ENCODE results near the gene ZBTB20. TPM values are rescaled to one million over a fixed set of nuclear protein-coding genes. Genes with fewer than 3 reads are reported as not detected.

The ZBTB20 gene
- total and polyA plus RNA-seq, 5 donors from 2014 or later: 10.1 to 58.2 (median 13.2) TPM

DNA sequence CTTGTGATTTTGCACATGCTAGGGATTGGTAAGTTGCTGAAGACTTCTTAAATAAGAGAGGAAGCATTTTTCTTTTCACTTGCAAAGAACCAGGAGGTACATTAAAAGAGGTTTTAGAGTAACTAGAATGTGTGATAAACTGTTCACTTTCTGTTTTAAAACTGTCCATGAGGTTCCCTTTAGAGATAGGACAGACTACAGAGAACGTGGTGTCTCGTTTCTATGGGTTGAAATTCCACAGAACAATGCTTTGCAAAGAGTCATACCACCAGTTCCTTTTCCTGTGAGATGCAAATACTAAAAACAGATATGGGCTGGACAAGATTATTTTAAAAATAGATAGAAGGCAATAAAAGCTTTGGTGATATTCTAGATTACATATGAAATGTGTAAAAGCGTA is 480.5 kb downstream of the ZBTB20 start:
- no peak for DNase-seq
- Histone ChIP-seq H3K27me3 (ENCODE audit: control insufficient read depth, insufficient read depth, low read length) (no peaks in the 10 kb centered on the region), H3K9me3 (ENCODE audit: control insufficient read depth in 2 of 2, low read length in 2 of 2) (peaks cover 0 to 2% of the 10 kb centered on the region in 2 experiments), H3K27ac (ENCODE audit: insufficient read depth, low read length, poor library complexity, severe bottlenecking) (no peak overlapping the region), H3K4me1 (ENCODE audit: control insufficient read depth, insufficient read depth, low read length, poor library complexity, severe bottlenecking) (no peaks in the 10 kb centered on the region), H3K36me3 (ENCODE audit: control insufficient read depth, insufficient read depth, low read length) (peaks cover 3% of the 10 kb centered on the region), H3K4me3 (ENCODE audit: low read depth, low read length) (no peak overlapping the region)
- peaks cover 14% of the 10 kb centered on the region for H3K36me3 Mint-ChIP-seq
- H3K4me3 Mint-ChIP-seq: no peak overlapping the region
- ATAC-seq (ENCODE audit: low read depth in 2 of 2): no peak
- H3K9me3 Mint-ChIP-seq: peaks cover 0 to 10% (median 6%) of the 10 kb centered on the region in 7 donors
- no peaks in the 10 kb centered on the region for H3K27me3 Mint-ChIP-seq
- no peaks in the 10 kb centered on the region for H3K4me1 Mint-ChIP-seq
- no peak overlapping the region for H3K27ac Mint-ChIP-seq

DNA sequence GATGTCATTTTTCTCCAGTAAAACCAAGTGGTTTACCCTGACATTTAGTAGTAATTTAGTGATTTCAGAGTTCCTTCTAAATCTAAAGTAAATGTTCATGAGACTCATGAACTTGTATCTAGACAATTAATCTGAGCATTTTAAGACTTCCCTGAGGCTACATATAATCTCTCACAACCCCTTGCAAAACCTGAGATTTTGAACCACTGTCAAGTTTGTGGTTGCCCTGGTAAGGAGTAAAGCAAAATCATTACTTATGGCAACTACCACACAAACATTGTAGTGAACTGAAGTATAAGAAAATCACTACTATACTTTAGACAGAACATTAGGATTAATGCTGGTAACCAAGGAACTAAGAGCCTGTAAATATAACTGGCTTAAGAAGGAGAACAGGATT is 483.1 kb downstream of the ZBTB20 start:
- DNase-seq: no peak
- no peaks in the 10 kb centered on the region for H3K27me3 Mint-ChIP-seq
- H3K9me3 Mint-ChIP-seq: peaks cover 0 to 10% (median 6%) of the 10 kb centered on the region in 7 donors
- Histone ChIP-seq H3K27ac (ENCODE audit: insufficient read depth, low read length, poor library complexity, severe bottlenecking) (no peak overlapping the region), H3K4me1 (ENCODE audit: control insufficient read depth, insufficient read depth, low read length, poor library complexity, severe bottlenecking) (no peaks in the 10 kb centered on the region), H3K9me3 (ENCODE audit: control insufficient read depth in 2 of 2, low read length in 2 of 2) (peaks cover 0 to 2% of the 10 kb centered on the region in 2 experiments), H3K27me3 (ENCODE audit: control insufficient read depth, insufficient read depth, low read length) (no peaks in the 10 kb centered on the region), H3K4me3 (ENCODE audit: low read depth, low read length) (no peak overlapping the region), H3K36me3 (ENCODE audit: control insufficient read depth, insufficient read depth, low read length) (peaks cover 3% of the 10 kb centered on the region)
- peaks cover 0 to 3% (median 0%) of the 10 kb centered on the region in 4 donors for H3K4me1 Mint-ChIP-seq
- peaks cover 20% of the 10 kb centered on the region for H3K36me3 Mint-ChIP-seq
- H3K4me3 Mint-ChIP-seq: no peak overlapping the region
- no peak for ATAC-seq (ENCODE audit: low read depth in 2 of 2)
- no peak overlapping the region for H3K27ac Mint-ChIP-seq

DNA sequence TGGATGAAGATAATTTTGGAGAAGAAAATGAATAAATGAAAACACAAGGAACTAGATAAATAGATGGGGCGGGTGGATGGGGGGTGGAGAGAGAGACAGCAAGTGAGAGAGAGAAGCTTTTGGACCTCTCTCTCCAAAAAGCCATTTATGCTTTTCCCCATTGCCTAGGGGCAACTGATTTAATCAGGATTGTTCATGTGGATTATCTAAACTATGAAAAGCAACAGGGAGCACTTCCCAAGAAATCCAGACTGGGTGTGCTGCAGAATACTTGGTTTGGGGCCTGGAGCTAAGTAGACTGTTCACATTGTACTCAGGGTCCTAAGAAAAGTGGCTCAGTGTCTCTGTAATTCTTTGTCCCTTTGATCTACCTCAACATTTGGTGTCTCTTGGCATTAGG is 486.3 kb downstream of the ZBTB20 start:
- no peaks in the 10 kb centered on the region for H3K4me1 ChIP-seq (ENCODE audit: control insufficient read depth, insufficient read depth, low read length, poor library complexity, severe bottlenecking)
- no peak overlapping the region for H3K27ac Mint-ChIP-seq
- DNase-seq (no peak), ATAC-seq (ENCODE audit: low read depth in 2 of 2) (no peak)
- H3K4me1 Mint-ChIP-seq: peaks cover 0 to 11% (median 2%) of the 10 kb centered on the region in 4 donors
- H3K9me3 ChIP-seq (ENCODE audit: control insufficient read depth in 2 of 2, low read length in 2 of 2): peaks cover 0 to 2% of the 10 kb centered on the region in 2 experiments
- H3K27me3 Mint-ChIP-seq: no peaks in the 10 kb centered on the region
- H3K4me3 ChIP-seq (ENCODE audit: low read depth, low read length): no peak overlapping the region
- peaks cover 3% of the 10 kb centered on the region for H3K36me3 ChIP-seq (ENCODE audit: control insufficient read depth, insufficient read depth, low read length)
- no peaks in the 10 kb centered on the region for H3K27me3 ChIP-seq (ENCODE audit: control insufficient read depth, insufficient read depth, low read length)
- no peak overlapping the region for H3K4me3 Mint-ChIP-seq
- H3K36me3 Mint-ChIP-seq: peaks cover 16% of the 10 kb centered on the region
- no peak overlapping the region for H3K27ac ChIP-seq (ENCODE audit: insufficient read depth, low read length, poor library complexity, severe bottlenecking)
- peaks cover under 1 to 10% (median 5%) of the 10 kb centered on the region in 7 donors for H3K9me3 Mint-ChIP-seq

DNA sequence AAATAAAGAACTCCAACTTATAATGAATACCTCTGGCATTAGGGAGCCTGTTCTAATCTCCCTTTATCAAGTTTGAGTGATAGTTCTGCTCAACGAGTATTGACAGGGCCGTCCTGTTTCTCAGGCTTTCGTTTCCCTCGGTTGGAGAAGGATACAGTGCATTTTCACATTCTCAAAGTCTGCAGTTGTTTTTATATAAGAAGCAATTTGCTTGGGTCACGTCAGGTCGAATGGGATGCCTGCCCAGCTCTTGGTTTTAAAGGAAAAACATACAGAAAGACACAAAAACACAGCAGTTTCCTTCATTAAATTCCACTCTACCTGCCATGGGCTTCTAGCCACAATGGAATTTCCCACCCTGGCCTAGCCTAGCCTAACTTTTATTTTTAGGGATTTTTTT is 487.0 kb downstream of the ZBTB20 start:
- no peak overlapping the region for H3K27ac ChIP-seq (ENCODE audit: insufficient read depth, low read length, poor library complexity, severe bottlenecking)
- no peak for ATAC-seq (ENCODE audit: low read depth in 2 of 2)
- Mint-ChIP-seq H3K4me3 (peak overlapping the region in 1 of 4 donors; percentile 3), H3K9me3 (peaks cover 0 to 10% (median 5%) of the 10 kb centered on the region in 7 donors), H3K36me3 (peaks cover 16% of the 10 kb centered on the region), H3K27me3 (no peaks in the 10 kb centered on the region), H3K4me1 (peaks cover 0 to 11% (median 2%) of the 10 kb centered on the region in 4 donors), H3K27ac (no peak overlapping the region)
- peaks cover 3% of the 10 kb centered on the region for H3K36me3 ChIP-seq (ENCODE audit: control insufficient read depth, insufficient read depth, low read length)
- DNase-seq: no peak
- H3K4me1 ChIP-seq (ENCODE audit: control insufficient read depth, insufficient read depth, low read length, poor library complexity, severe bottlenecking): no peaks in the 10 kb centered on the region
- peaks cover 0 to 2% of the 10 kb centered on the region in 2 experiments for H3K9me3 ChIP-seq (ENCODE audit: control insufficient read depth in 2 of 2, low read length in 2 of 2)
- H3K27me3 ChIP-seq (ENCODE audit: control insufficient read depth, insufficient read depth, low read length): no peaks in the 10 kb centered on the region
- no peak overlapping the region for H3K4me3 ChIP-seq (ENCODE audit: low read depth, low read length)

DNA sequence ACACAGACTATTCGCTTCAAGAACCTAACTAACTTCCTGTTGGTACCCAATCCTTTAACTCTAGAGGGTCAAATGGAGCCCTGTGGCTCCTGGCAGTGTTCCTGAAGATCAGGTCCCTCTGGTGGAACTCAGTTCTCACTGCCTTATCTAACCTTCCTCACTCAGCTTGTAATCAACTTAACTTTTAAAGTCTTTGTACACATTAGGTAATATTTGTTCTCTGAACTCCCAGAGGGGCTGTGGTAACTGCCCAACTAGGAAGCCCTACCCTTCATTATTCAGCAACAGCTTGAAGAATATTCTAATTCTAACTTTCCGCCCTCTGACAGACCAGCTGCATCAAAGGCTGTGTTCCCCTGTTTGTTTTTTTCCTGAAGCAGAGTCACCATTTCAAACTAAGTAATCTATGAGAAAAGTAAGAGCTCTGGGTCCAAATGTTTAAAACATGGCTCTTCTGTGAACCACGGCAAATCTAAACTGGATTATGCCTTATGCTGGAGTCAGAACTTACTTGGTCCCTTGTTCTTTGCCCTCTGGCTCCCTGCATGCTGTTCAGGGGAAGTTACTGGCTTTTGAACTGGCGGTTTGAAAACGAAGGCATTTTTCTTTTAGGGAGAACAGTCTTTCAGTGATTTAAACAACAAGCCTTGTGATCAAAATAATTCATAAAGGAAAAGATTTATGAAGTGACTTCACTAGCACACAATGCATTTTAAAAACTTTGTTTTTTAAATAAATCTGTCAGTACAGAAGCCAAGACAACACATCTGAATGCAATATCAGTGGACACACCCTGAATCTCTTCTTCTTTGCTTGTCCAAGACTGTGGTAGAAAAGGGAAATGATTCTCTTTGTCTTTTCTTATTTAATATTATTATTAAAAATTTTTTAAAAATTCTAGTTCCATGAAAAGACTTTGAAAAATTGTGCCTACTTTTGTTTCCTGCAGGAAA is 487.7 kb downstream of the ZBTB20 start:
- H3K4me1 ChIP-seq (ENCODE audit: control insufficient read depth, insufficient read depth, low read length, poor library complexity, severe bottlenecking): no peaks in the 10 kb centered on the region
- ATAC-seq (ENCODE audit: low read depth in 2 of 2) (no peak), DNase-seq (no peak)
- H3K9me3 Mint-ChIP-seq: peaks cover 0 to 8% (median 2%) of the 10 kb centered on the region in 7 donors
- H3K9me3 ChIP-seq (ENCODE audit: control insufficient read depth in 2 of 2, low read length in 2 of 2): peaks cover 0 to 2% of the 10 kb centered on the region in 2 experiments
- H3K36me3 ChIP-seq (ENCODE audit: control insufficient read depth, insufficient read depth, low read length): no peaks in the 10 kb centered on the region
- no peak overlapping the region for H3K4me3 ChIP-seq (ENCODE audit: low read depth, low read length)
- no peaks in the 10 kb centered on the region for H3K27me3 ChIP-seq (ENCODE audit: control insufficient read depth, insufficient read depth, low read length)
- H3K27ac Mint-ChIP-seq: no peak overlapping the region
- H3K4me3 Mint-ChIP-seq: no peak overlapping the region
- peaks cover 0 to 11% (median 2%) of the 10 kb centered on the region in 4 donors for H3K4me1 Mint-ChIP-seq
- H3K36me3 Mint-ChIP-seq: peaks cover 12% of the 10 kb centered on the region
- H3K27ac ChIP-seq (ENCODE audit: insufficient read depth, low read length, poor library complexity, severe bottlenecking): no peak overlapping the region
- no peaks in the 10 kb centered on the region for H3K27me3 Mint-ChIP-seq

DNA sequence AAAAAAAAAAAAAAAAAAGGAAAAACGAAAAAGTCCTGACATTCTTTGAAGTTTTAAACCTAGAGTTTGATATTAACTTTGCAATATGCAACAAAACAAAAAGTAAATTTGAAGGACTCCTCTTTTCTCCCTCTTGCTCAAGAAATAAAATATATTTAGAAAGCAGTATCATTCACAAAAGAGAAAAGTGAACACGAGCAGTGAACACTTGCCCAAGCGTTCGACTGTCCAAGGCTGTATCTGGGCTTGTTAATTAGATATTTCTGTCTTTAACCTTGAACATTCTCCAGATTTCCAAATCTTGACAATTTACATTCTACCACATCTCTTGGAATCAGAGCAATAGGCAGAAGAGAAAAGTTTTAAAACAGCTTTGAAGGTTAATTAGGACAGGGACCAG is 495.5 kb downstream of the ZBTB20 start:
- no peaks in the 10 kb centered on the region for H3K9me3 ChIP-seq (ENCODE audit: control insufficient read depth in 2 of 2, low read length in 2 of 2)
- Mint-ChIP-seq H3K4me3 (no peak overlapping the region), H3K36me3 (peaks cover 4% of the 10 kb centered on the region), H3K9me3 (no peaks in the 10 kb centered on the region), H3K4me1 (peaks cover 6 to 12% (median 8%) of the 10 kb centered on the region in 4 donors), H3K27ac (peak overlapping the region in 1 of 3 donors; percentile 9), H3K27me3 (no peaks in the 10 kb centered on the region)
- no peaks in the 10 kb centered on the region for H3K4me1 ChIP-seq (ENCODE audit: control insufficient read depth, insufficient read depth, low read length, poor library complexity, severe bottlenecking)
- H3K36me3 ChIP-seq (ENCODE audit: control insufficient read depth, insufficient read depth, low read length): no peaks in the 10 kb centered on the region
- DNase-seq (no peak), ATAC-seq (ENCODE audit: low read depth in 2 of 2) (no peak)
- no peak overlapping the region for H3K4me3 ChIP-seq (ENCODE audit: low read depth, low read length)
- no peaks in the 10 kb centered on the region for H3K27me3 ChIP-seq (ENCODE audit: control insufficient read depth, insufficient read depth, low read length)
- H3K27ac ChIP-seq (ENCODE audit: insufficient read depth, low read length, poor library complexity, severe bottlenecking): no peak overlapping the region

DNA sequence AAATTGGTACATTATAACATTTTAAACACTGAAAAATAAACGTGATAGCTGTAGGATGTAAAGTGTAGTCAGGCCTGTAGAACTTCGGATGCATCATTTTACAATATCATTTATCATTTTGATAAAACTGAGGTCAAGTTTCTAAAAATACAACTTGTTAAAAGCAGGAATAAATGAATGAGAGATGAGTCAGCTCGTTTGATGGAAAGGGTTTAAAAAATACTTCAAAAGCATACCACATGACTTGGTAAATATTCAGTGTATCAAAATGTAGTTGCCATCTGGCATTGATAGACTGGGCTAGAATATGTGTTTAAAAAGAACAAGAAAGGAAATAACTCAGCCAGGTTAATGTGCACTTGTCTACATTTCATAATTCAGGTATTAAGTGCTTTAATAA is 496.3 kb downstream of the ZBTB20 start:
- peaks cover 4 to 12% (median 7%) of the 10 kb centered on the region in 4 donors for H3K4me1 Mint-ChIP-seq
- ATAC-seq (ENCODE audit: low read depth in 2 of 2) (no peak), DNase-seq (no peak)
- Histone ChIP-seq H3K4me1 (ENCODE audit: control insufficient read depth, insufficient read depth, low read length, poor library complexity, severe bottlenecking) (no peaks in the 10 kb centered on the region), H3K36me3 (ENCODE audit: control insufficient read depth, insufficient read depth, low read length) (no peaks in the 10 kb centered on the region), H3K4me3 (ENCODE audit: low read depth, low read length) (no peak overlapping the region), H3K27me3 (ENCODE audit: control insufficient read depth, insufficient read depth, low read length) (no peaks in the 10 kb centered on the region), H3K27ac (ENCODE audit: insufficient read depth, low read length, poor library complexity, severe bottlenecking) (no peak overlapping the region), H3K9me3 (ENCODE audit: control insufficient read depth in 2 of 2, low read length in 2 of 2) (no peaks in the 10 kb centered on the region)
- no peak overlapping the region for H3K4me3 Mint-ChIP-seq
- peaks cover 4% of the 10 kb centered on the region for H3K36me3 Mint-ChIP-seq
- no peaks in the 10 kb centered on the region for H3K27me3 Mint-ChIP-seq
- H3K27ac Mint-ChIP-seq: no peak overlapping the region
- H3K9me3 Mint-ChIP-seq: no peaks in the 10 kb centered on the region

Data from CD4-positive, CD25-positive, alpha-beta regulatory T cell (primary cell).